ENCODE data around the gene GUK1.

- no peak for TF ChIP-seq USF1 (IDR thresholded peaks at IDR 0.05)
- TF ChIP-seq, protein P1, sequence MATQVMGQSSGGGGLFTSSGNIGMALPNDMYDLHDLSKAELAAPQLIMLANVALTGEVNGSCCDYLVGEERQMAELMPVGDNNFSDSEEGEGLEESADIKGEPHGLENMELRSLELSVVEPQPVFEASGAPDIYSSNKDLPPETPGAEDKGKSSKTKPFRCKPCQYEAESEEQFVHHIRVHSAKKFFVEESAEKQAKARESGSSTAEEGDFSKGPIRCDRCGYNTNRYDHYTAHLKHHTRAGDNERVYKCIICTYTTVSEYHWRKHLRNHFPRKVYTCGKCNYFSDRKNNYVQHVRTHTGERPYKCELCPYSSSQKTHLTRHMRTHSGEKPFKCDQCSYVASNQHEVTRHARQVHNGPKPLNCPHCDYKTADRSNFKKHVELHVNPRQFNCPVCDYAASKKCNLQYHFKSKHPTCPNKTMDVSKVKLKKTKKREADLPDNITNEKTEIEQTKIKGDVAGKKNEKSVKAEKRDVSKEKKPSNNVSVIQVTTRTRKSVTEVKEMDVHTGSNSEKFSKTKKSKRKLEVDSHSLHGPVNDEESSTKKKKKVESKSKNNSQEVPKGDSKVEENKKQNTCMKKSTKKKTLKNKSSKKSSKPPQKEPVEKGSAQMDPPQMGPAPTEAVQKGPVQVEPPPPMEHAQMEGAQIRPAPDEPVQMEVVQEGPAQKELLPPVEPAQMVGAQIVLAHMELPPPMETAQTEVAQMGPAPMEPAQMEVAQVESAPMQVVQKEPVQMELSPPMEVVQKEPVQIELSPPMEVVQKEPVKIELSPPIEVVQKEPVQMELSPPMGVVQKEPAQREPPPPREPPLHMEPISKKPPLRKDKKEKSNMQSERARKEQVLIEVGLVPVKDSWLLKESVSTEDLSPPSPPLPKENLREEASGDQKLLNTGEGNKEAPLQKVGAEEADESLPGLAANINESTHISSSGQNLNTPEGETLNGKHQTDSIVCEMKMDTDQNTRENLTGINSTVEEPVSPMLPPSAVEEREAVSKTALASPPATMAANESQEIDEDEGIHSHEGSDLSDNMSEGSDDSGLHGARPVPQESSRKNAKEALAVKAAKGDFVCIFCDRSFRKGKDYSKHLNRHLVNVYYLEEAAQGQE (IDR thresholded peaks at IDR 0.05; ENCODE audit: low read depth): no peak
- no peak for TF ChIP-seq YY1 (IDR thresholded peaks at IDR 0.05; ENCODE audit: low read depth)
Observed at GRCh38 chr1:228148196-228148861, 8.2 kb downstream of the GUK1 start.
